ENCODE data around the gene WNT8B.

GRCh38 chr10:100447663-100448062 is 15.1 kb upstream of the WNT8B start:
- TF ChIP-seq CTCF (conservative IDR thresholded peaks at IDR 0.05) (no peak), ZFX (IDR thresholded peaks at IDR 0.05) (no peak)

Data from C4-2B (cell line).